ENCODE data around the gene AHCYL2. TPM values are rescaled to one million over a fixed set of nuclear protein-coding genes. Genes with fewer than 3 reads are reported as not detected.
"Not testable (repeated sequence)": the region's sequence is repeated elsewhere in the genome, so short reads cannot be mapped to it uniquely, and the experiment has no call there.

AHCYL2 gene
- total RNA-seq, 1 donor from 2014 or later: 10.1 TPM

DNA sequence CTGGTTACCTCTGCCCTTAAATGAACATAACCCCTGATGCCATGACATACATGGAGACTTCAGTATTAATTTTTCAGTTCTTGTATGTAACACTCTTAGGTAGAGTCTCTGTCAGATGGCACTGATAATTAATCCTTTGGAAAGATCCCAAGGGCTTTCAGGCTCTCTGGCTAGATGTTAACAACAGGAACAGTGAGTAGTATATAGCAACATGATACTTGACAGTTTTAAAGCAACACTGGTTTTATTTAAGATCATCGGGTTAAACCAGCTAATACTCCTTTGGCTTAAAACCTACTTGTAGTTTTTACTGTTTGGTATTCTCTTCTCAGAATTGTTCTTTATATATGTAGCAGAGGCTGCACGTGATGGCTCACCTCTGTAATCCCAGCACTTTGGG, 27.3 kb downstream of the AHCYL2 start:
- no peak for TF ChIP-seq CTCF (IDR thresholded peaks at IDR 0.05; ENCODE audit: insufficient read depth, low read length, poor library complexity, severe bottlenecking)
- Histone ChIP-seq H3K27me3 (ENCODE audit: control insufficient read depth, insufficient read depth, low read length) (no peaks in the 10 kb centered on the region), H3K36me3 (ENCODE audit: control insufficient read depth, insufficient read depth, low read length) (no peaks in the 10 kb centered on the region), H3K4me3 (ENCODE audit: low read depth, low read length) (no peak overlapping the region)
- DNase-seq (ENCODE audit: low read depth): no peak

DNA sequence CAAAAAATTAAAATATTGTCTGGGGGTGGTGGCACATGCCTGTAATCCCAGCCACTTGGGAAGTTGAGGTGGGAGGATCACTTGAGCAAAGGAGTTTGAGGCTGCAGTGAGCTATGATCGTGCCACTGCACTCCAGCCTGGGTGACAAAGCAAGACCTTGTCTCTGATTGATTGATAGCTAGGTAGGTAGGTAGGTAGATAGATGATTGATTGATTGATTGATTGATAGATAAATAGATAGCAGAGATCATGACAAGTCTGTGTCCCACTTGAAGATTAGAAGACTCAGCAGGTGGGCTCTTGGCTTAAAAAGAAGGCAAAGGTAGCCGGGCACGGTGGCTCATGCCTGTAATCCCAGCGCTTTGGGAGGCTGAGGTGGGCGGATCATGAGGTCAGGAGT, 27.8 kb downstream of the AHCYL2 start:
- not testable (repeated sequence) for DNase-seq (ENCODE audit: low read depth); H3K36me3 ChIP-seq (ENCODE audit: control insufficient read depth, insufficient read depth, low read length); H3K27me3 ChIP-seq (ENCODE audit: control insufficient read depth, insufficient read depth, low read length); H3K4me3 ChIP-seq (ENCODE audit: low read depth, low read length)

DNA sequence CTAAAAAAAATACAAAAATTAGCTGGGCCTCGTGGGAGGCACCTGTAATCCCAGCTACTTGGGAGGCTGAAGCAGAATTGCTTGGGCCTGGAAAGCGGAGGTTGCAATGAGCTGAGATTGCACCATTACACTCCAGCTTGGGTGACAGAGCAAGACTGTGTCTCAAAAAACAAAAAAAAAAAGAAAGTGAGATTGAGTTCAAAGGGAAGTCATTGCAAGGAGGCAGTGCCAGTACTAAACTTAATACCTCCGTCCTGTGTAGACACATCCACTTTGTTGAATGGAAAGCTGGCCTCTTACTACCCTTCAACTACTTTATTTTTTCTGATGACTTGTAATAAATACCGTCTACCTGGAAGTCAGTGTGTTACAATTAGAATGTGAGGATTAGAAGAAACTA, 31.0 kb downstream of the AHCYL2 start:
- H3K4me3 ChIP-seq (ENCODE audit: low read depth, low read length): no peak overlapping the region
- no peak for TF ChIP-seq CTCF (IDR thresholded peaks at IDR 0.05; ENCODE audit: insufficient read depth, low read length, poor library complexity, severe bottlenecking)
- H3K27me3 ChIP-seq (ENCODE audit: control insufficient read depth, insufficient read depth, low read length): no peaks in the 10 kb centered on the region
- DNase-seq (ENCODE audit: low read depth): no peak
- H3K36me3 ChIP-seq (ENCODE audit: control insufficient read depth, insufficient read depth, low read length): no peaks in the 10 kb centered on the region

DNA sequence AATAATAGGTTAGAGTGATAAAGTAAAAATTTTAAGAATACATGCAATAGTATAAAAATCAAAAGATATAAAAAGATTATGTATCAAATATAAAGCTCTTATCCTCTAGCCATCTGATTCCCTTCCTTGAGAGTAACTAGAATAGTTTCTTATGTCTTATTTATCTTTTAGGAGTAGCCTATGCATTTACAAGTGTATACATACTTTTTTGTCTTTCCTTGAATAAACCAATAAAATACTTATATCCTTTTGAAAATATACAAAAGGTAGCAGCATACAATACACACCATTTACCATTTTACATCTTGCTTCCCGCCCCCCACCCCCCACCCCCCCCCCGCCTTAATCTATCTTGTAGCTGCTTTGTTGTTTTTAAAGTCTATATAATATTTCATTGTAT, 31.4 kb downstream of the AHCYL2 start:
- no peak overlapping the region for H3K4me3 ChIP-seq (ENCODE audit: low read depth, low read length)
- no peaks in the 10 kb centered on the region for H3K27me3 ChIP-seq (ENCODE audit: control insufficient read depth, insufficient read depth, low read length)
- no peak for DNase-seq (ENCODE audit: low read depth)
- H3K36me3 ChIP-seq (ENCODE audit: control insufficient read depth, insufficient read depth, low read length): no peaks in the 10 kb centered on the region
- no peak for TF ChIP-seq CTCF (IDR thresholded peaks at IDR 0.05; ENCODE audit: insufficient read depth, low read length, poor library complexity, severe bottlenecking)

- no peak for DNase-seq (ENCODE audit: low read depth)
- H3K36me3 ChIP-seq (ENCODE audit: control insufficient read depth, insufficient read depth, low read length): no peaks in the 10 kb centered on the region
- no peaks in the 10 kb centered on the region for H3K27me3 ChIP-seq (ENCODE audit: control insufficient read depth, insufficient read depth, low read length)
- TF ChIP-seq CTCF (IDR thresholded peaks at IDR 0.05; ENCODE audit: insufficient read depth, low read length, poor library complexity, severe bottlenecking): no peak
- no peak overlapping the region for H3K4me3 ChIP-seq (ENCODE audit: low read depth, low read length)
Measured at GRCh38 chr7:129257168-129257567, 32.3 kb downstream of the AHCYL2 start.

DNA sequence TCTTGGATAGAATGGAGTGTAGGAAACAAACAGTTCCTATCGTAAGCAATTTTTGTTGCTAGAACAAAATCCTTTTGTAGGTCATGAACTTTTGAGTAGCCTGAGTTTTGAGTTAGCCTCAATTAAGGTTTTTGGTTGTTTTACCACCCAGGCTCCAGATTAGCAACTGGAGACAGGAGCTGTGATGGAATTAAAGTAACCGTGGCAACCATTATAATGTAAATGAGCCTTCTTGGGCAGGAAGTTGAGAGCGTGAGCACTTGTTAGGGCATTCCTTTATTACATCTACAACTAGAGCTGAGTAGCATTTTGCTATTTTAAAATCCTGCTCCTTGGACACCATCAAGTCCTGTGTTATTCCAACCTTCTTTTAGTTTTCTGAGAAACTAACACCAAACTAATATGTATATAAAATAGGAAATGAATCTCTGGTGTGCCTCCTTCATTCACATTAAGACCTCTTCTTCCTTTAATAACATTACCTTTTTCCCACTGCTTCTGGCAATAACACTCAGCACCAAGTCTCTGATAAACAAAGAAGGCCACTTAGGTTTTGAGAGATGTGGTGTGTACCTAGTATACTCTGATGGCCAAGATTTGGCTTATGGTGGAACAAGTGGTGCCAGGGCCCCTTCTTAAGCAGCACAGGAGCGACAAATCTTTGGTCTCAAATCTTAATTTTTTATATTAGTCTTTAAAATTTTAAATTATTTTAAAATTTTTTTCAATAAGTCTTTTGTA, 34.0 kb downstream of the AHCYL2 start:
- Histone ChIP-seq H3K36me3 (ENCODE audit: control insufficient read depth, insufficient read depth, low read length) (no peaks in the 10 kb centered on the region), H3K4me3 (ENCODE audit: low read depth, low read length) (no peak overlapping the region), H3K27me3 (ENCODE audit: control insufficient read depth, insufficient read depth, low read length) (no peaks in the 10 kb centered on the region)
- TF ChIP-seq CTCF (IDR thresholded peaks at IDR 0.05; ENCODE audit: insufficient read depth, low read length, poor library complexity, severe bottlenecking): no peak
- DNase-seq (ENCODE audit: low read depth): no peak

All from kidney epithelial cell (primary cell).